ENCODE data around the gene ACOX2. TPM values are rescaled to one million over a fixed set of nuclear protein-coding genes. Genes with fewer than 3 reads are reported as not detected.

The ACOX2 gene
- total RNA-seq, 1 experiment from 2014 or later = 0.85 TPM

DNA sequence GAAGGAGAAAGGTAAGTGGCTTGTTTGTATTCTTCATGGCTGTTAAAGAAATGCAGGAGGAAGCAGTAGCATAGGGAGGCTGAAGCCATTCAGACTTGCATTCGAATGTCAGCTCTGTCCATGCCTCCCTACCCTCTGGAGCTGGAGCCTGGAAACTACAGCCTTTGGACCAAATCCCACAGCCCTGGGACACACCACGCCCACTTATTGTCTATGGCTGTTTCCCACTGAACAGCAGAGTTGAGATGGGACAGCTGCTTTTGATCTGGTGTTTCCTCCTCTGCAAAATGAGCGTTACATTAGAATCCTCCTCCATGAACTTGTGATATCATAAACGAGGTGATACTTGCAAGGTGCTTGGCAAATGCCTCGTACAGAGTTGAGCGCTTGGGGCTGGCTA lies 36.6 kb upstream of the ACOX2 start:
- Histone ChIP-seq H3K27me3 (ENCODE audit: insufficient read depth, low read length) (no peaks in the 10 kb centered on the region), H3K14ac (ENCODE audit: insufficient read depth, low read length) (no peak overlapping the region), H3K4ac (ENCODE audit: low read depth, low read length) (no peak overlapping the region), H2BK15ac (ENCODE audit: low read depth, low read length) (no peak overlapping the region), H4K20me1 (ENCODE audit: control insufficient read depth, insufficient read depth, insufficient read length) (no peaks in the 10 kb centered on the region), H3K79me2 (ENCODE audit: insufficient read depth, low read length) (no peaks in the 10 kb centered on the region), H3K27ac (ENCODE audit: insufficient read length, low read depth, low read length) (no peak overlapping the region), H3K9me3 (ENCODE audit: control insufficient read depth, low read depth, low read length) (no peaks in the 10 kb centered on the region), H2BK20ac (ENCODE audit: low read depth, low read length, poor library complexity, severe bottlenecking) (no peak overlapping the region), H3K18ac (ENCODE audit: insufficient read length, low read depth, low read length) (no peak overlapping the region), H2AK5ac (ENCODE audit: insufficient read length, low read length) (no peak overlapping the region), H3K9ac (ENCODE audit: extremely low read depth, insufficient read length, low read length) (no peak overlapping the region), H3K56ac (ENCODE audit: insufficient read length, low read depth, low read length) (no peak overlapping the region), H4K91ac (ENCODE audit: insufficient read length, low read depth, low read length) (no peak overlapping the region), H2BK120ac (ENCODE audit: low read depth, low read length, poor library complexity, severe bottlenecking) (no peak overlapping the region), H4K8ac (replicated peaks; ENCODE audit: insufficient read length, low read depth, low read length) (no peak overlapping the region), H3K23ac (ENCODE audit: insufficient read length, low read depth, low read length) (no peak overlapping the region), H2BK12ac (ENCODE audit: insufficient read length, low read depth, low read length) (no peak overlapping the region), H4K5ac (ENCODE audit: insufficient read length, low read depth, low read length) (no peak overlapping the region), H3K79me1 (ENCODE audit: insufficient read depth, low read depth, low read length, poor library complexity, severe bottlenecking) (no peaks in the 10 kb centered on the region), H2BK5ac (ENCODE audit: insufficient read length, low read length) (no peak overlapping the region), H3T11ph (ENCODE audit: low read length) (no peak overlapping the region), H2AFZ (ENCODE audit: low read length) (no peak overlapping the region), H3K4me1 (ENCODE audit: insufficient read depth, low read length) (no peaks in the 10 kb centered on the region; the same call in 1 of the 2 replicates), H3K4me2 (ENCODE audit: insufficient read depth, insufficient read length, low read length) (no peak overlapping the region), H3K23me2 (ENCODE audit: insufficient read length, low read depth, low read length, poor library complexity, severe bottlenecking) (no peaks in the 10 kb centered on the region)
- WGBS (ENCODE audit: extremely low coverage, insufficient read length, low lambda C conversion rate) = no CpG with 5 or more reads among the region's 6 CpGs
- Mint-ChIP-seq H3K27ac (peak overlapping the region in 1 of 3 experiments; percentile 30; a peak in 1 of 7 replicates), H3K36me3 (ENCODE audit: insufficient read depth in 1 of 3, low read depth in 3 of 3) (peaks cover 0 to 9% (median 0%) of the 10 kb centered on the region in 3 experiments; a peak in 2 of 7 replicates), H3K4me3 (peak overlapping the region in 1 of 2 experiments; percentile 7; a peak in 1 of 5 replicates), H3K4me1 (peaks cover 25 to 31% of the 10 kb centered on the region in 2 experiments), H3K9me3 (peaks cover 5 to 9% of the 10 kb centered on the region in 2 experiments; a peak in 4 of 5 replicates), H3K27me3 (ENCODE audit: low read depth) (peaks cover 27% of the 10 kb centered on the region)
- TF ChIP-seq, protein P1, sequence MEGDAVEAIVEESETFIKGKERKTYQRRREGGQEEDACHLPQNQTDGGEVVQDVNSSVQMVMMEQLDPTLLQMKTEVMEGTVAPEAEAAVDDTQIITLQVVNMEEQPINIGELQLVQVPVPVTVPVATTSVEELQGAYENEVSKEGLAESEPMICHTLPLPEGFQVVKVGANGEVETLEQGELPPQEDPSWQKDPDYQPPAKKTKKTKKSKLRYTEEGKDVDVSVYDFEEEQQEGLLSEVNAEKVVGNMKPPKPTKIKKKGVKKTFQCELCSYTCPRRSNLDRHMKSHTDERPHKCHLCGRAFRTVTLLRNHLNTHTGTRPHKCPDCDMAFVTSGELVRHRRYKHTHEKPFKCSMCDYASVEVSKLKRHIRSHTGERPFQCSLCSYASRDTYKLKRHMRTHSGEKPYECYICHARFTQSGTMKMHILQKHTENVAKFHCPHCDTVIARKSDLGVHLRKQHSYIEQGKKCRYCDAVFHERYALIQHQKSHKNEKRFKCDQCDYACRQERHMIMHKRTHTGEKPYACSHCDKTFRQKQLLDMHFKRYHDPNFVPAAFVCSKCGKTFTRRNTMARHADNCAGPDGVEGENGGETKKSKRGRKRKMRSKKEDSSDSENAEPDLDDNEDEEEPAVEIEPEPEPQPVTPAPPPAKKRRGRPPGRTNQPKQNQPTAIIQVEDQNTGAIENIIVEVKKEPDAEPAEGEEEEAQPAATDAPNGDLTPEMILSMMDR (conservative IDR thresholded peaks at IDR 0.05) = no peak
- no peak for DNase-seq
